K562 (cell line): ENCODE measurements around the gene EXT2. TPM values are rescaled to one million over a fixed set of nuclear protein-coding genes. Genes with fewer than 3 reads are reported as not detected.

Source experiments
- ATAC-seq: fragments of 200-7000 bp; cut with Tn5 transposase; 3 replicates; pipeline ENCODE4 v1.9.1; 2020; ENCODE audit warnings: moderate library complexity
- BruUV-seq: library from RNA; stranded (reverse); fragments of 400-500 nt; replicated peaks from 2 replicates; lab custom pipeline; 2021; lab: Mats Ljungman, UMichigan
- CTCF ChIA-PET: fragments of 300-600 bp; formaldehyde crosslinking; extraction: SDS; loops from one replicate; lab custom pipeline; 2021; ENCODE audit warnings: low intra/inter-chr PET ratio; lab: Yijun Ruan, JAX
- POLR2A ChIA-PET: fragments of 300-600, 350-650 bp; sonication (Branson Sonifier 250); formaldehyde crosslinking; extraction: SDS; loops from one replicate; lab custom pipeline; 2021; ENCODE audit warnings: antibody characterized with exemption, inconsistent platforms; lab: Yijun Ruan, JAX
- DNase-seq, 4 experiments: peaks; one replicate each; pipeline versions ENCODE4 v3.0.0 to v3.0.0-alpha.2; 2011 to 2018; ENCODE audit warnings: low spot score in 3 of 4, mixed read lengths in 3 of 4; ENCODE audit errors: extremely low read depth in 1 of 4
- FAIRE-seq: peaks from 2 replicates; lab custom pipeline; 2011; peaks lifted over from hg19 to GRCh38; lab: Jason Lieb, UNC
- H2AFZ ChIP-seq: 2 replicates; pipeline ENCODE4 v1.6.0; 2011; ENCODE audit warnings: low read depth, low read length, control low read depth, inconsistent platforms
- H3K27ac ChIP-seq: fragments of 200-600 bp; 3 replicates; pipeline ENCODE4 v1.8.0; 2011; ENCODE audit warnings: low read depth, mild to moderate bottlenecking, control low read depth, inconsistent platforms, low read length, moderate library complexity, mixed read lengths; ENCODE audit errors: extremely low read depth
- H3K27me3 ChIP-seq, 2 experiments: fragments of 300-600 bp in 1 of 2; 2 replicates in 1 of 2; 3 replicates in 1 of 2; pipeline versions ENCODE4 v1.6.0 to v1.8.0; 2011; ENCODE audit warnings: inconsistent platforms in 2 of 2, low read length in 2 of 2, mild to moderate bottlenecking in 1 of 2, mixed read lengths in 1 of 2, moderate library complexity in 1 of 2; ENCODE audit not compliant: control insufficient read depth in 2 of 2, insufficient read depth in 2 of 2
- H3K36me3 ChIP-seq: fragments of 300-600 bp; 3 replicates; pipeline ENCODE4 v1.8.0; 2011; ENCODE audit warnings: mild to moderate bottlenecking, low read length, inconsistent platforms; ENCODE audit not compliant: control insufficient read depth, insufficient read depth
- H3K4me1 ChIP-seq, 2 experiments: fragments of 200-600 bp in 1 of 2; replicated peaks in 1 of 2; 2 replicates in 1 of 2; 3 replicates in 1 of 2; pipeline versions ENCODE4 v1.5.1 to v1.8.0; 2011; ENCODE audit warnings: inconsistent platforms in 2 of 2, low read length in 2 of 2, mild to moderate bottlenecking in 1 of 2, mixed read lengths in 1 of 2, moderate library complexity in 1 of 2; ENCODE audit not compliant: control insufficient read depth in 2 of 2, insufficient read depth in 2 of 2
- H3K4me2 ChIP-seq: 2 replicates; pipeline ENCODE4 v1.6.1; 2011; ENCODE audit warnings: low read length, control low read depth, inconsistent platforms, mixed read lengths; ENCODE audit not compliant: insufficient read depth
- H3K4me3 ChIP-seq: fragments of 200-600 bp; sonication (generic), shearing (Covaris generic); 2 replicates; pipeline ENCODE4 v1.5.1; 2016; ENCODE audit warnings: control low read depth, inconsistent platforms
- H3K79me2 ChIP-seq: fragments of 200-600 bp; 3 replicates; pipeline ENCODE4 v1.8.0; 2011; ENCODE audit warnings: low read length, inconsistent platforms; ENCODE audit not compliant: control insufficient read depth, insufficient read depth
- H3K9ac ChIP-seq, 2 experiments: 2 replicates each; pipeline versions ENCODE4 v1.6.0 to v1.6.1; 2011; ENCODE audit warnings: low read depth in 2 of 2, low read length in 2 of 2, control low read depth in 1 of 2, inconsistent platforms in 1 of 2, mild to moderate bottlenecking in 1 of 2, mixed read lengths in 1 of 2; ENCODE audit not compliant: insufficient read depth in 1 of 2
- H3K9me1 ChIP-seq: one replicate; pipeline ENCODE4 v1.6.0; 2011; ENCODE audit warnings: inconsistent platforms, mild to moderate bottlenecking, low read length, moderate library complexity; ENCODE audit not compliant: control insufficient read depth, insufficient read depth
- H3K9me3 ChIP-seq: replicated peaks from 2 replicates; pipeline ENCODE4 v1.5.1; 2011; ENCODE audit warnings: low read depth, low read length, inconsistent platforms; ENCODE audit not compliant: control insufficient read depth, insufficient read depth
- H4K20me1 ChIP-seq: replicated peaks from 2 replicates; pipeline ENCODE4 v1.6.1; 2011; ENCODE audit warnings: low read length, inconsistent platforms, mixed read lengths; ENCODE audit not compliant: control insufficient read depth, insufficient read depth
- ETS2 ChIP-seq: IDR thresholded peaks from 2 replicates; pipeline ENCODE4 v1.6.1; 2016; ENCODE audit warnings: borderline replicate concordance, missing genetic modification characterization, mild to moderate bottlenecking, moderate library complexity, missing compliant biosample characterization; ENCODE audit not compliant: poor library complexity, severe bottlenecking
- EWSR1 ChIP-seq: fragments of 450-650 bp; IDR thresholded peaks from 2 replicates; pipeline ENCODE4 v1.6.1; 2018; ENCODE audit warnings: borderline replicate concordance, mild to moderate bottlenecking, low read depth, moderate library complexity; ENCODE audit not compliant: partially characterized antibody
- EZH2 ChIP-seq: IDR thresholded peaks from 2 replicates; pipeline ENCODE4 v1.6.1; 2012; ENCODE audit warnings: low read depth, mild to moderate bottlenecking, inconsistent platforms, low read length, borderline replicate concordance
- HSF4 ChIP-seq: fragments of 250-450 bp; sonication (Bioruptor Pico); IDR thresholded peaks from 2 replicates; pipeline ENCODE4 v2.1.2; 2022; ENCODE audit warnings: mild to moderate bottlenecking, moderate library complexity, borderline replicate concordance
- MTA1 ChIP-seq: fragments of 450-650 bp; IDR thresholded peaks from 2 replicates; pipeline ENCODE4 v1.6.1; 2017; ENCODE audit warnings: borderline replicate concordance
- TGIF2 ChIP-seq: sonication (generic); formaldehyde crosslinking; IDR thresholded peaks from 2 replicates; pipeline ENCODE4 v1.8.1; 2022; ENCODE audit warnings: mild to moderate bottlenecking, missing genetic modification reagents, moderate library complexity
- ZNF316 ChIP-seq: fragments of 450-650 bp; IDR thresholded peaks from 2 replicates; pipeline ENCODE4 v1.6.1; 2016
- ZNF436 ChIP-seq: fragments of 250-450, 450-650 bp; sonication (Bioruptor Pico); formaldehyde crosslinking; IDR thresholded peaks from 2 replicates; pipeline ENCODE4 v1.7.0; 2020; ENCODE audit warnings: mild to moderate bottlenecking
- WGBS: fragments of 100-300 bp; shearing (Covaris generic); methylation state at CpG from one replicate; pipeline ENCODE4 v1.1.6; 2016; ENCODE audit warnings: low coverage, mixed read lengths; ENCODE audit not compliant: insufficient coverage; ENCODE audit errors: missing lambda C conversion rate; 5-methylcytosine and 5-hydroxymethylcytosine counted together
- in situ Hi-C: fragments of 300-500 bp; cut with MboI; formaldehyde crosslinking; loops from 4 replicates; pipeline ENCODE4 v1.15.0; 2018; ENCODE audit warnings: inconsistent platforms, mixed read lengths
- intact Hi-C: fragments of 100-400 bp; cut with micrococcal nuclease; formaldehyde crosslinking; loops from 2 replicates; pipeline ENCODE4 v1.14.2; 2022
- polyA plus RNA-seq, 8 experiments: library from polyadenylated mRNA; depleted of rRNA in 4 of 8; stranded (reverse) in 5 of 8; unstranded in 3 of 8; fragments of >200 nt; fragmentation: Nextera tagmentation in 2 of 8; fragmentation: Illumina TruSeq in 1 of 8; extraction: Ambion mirVana in 2 of 8; extraction: Trizol in 1 of 8; gene quantifications; 2 replicates each; pipeline versions ENCODE4 v1.2.1 to v1.2.3, GENCODE V29; 2011 to 2014; ENCODE audit warnings: inconsistent platforms in 1 of 8, missing spikeins in 1 of 8
- total RNA-seq, 7 experiments: library from RNA; depleted of rRNA in 6 of 7; stranded (reverse); fragments of >200 nt in 6 of 7; fragmentation: Illumina TruSeq in 2 of 7; extraction: Trizol in 2 of 7; gene quantifications; 2 replicates each; pipeline versions ENCODE4 v1.2.1 to v1.2.3, GENCODE V29; 2011 to 2021; ENCODE audit warnings: low replicate concordance in 1 of 7

EXT2 gene
- total and polyA plus RNA-seq, 9 of the 15 experiments (the other 6 are each of a cell fraction or from before 2014, with no cell fraction given) = 7.5 to 52.1 (median 38.1) TPM

GRCh38 chr11:44145011-44145775 lies 49.7 kb downstream of the EXT2 start:
- ATAC-seq (no peak), DNase-seq (no peak), FAIRE-seq (peak; percentile 15)
- no peak overlapping the region for H3K9ac ChIP-seq
- no peaks in the 10 kb centered on the region for H4K20me1 ChIP-seq
- H3K27ac ChIP-seq = no peak overlapping the region
- H3K27me3 ChIP-seq = no peaks in the 10 kb centered on the region
- H3K9me3 ChIP-seq = no peaks in the 10 kb centered on the region
- H3K4me2 ChIP-seq = no peak overlapping the region
- TF ChIP-seq ETS2 (tag) = no peak
- TF ChIP-seq EWSR1 = no peak
- TF ChIP-seq ZNF316 = 0 out of 2 replicates have a peak, but pooled peaks have one; percentile 15
- no peak for TF ChIP-seq HSF4 (CRISPR knock-in tag)
- in situ Hi-C loops (no loop called here), intact Hi-C loops (no loop called here)
- CTCF ChIA-PET = no interaction called here
- H3K9me1 ChIP-seq = no peaks in the 10 kb centered on the region
- BruUV-seq = no TSS peak
- H3K4me1 ChIP-seq = peaks cover under 1 to 10% of the 10 kb centered on the region in 2 experiments; a peak in 4 of 5 replicates
- peaks cover 13% of the 10 kb centered on the region; the same call in 1 of the 3 replicates for H3K36me3 ChIP-seq
- H3K4me3 ChIP-seq = no peak overlapping the region
- no peak overlapping the region for H2AFZ ChIP-seq
- POLR2A ChIA-PET = interaction anchor here (0.8 kb wide), 1 partner anchor 22 kb away, joined by 3 read pairs; no protein-coding TSS in a partner anchor
- 78% methylated on average over 3 of the region's 3 CpGs for WGBS
- H3K79me2 ChIP-seq = no peaks in the 10 kb centered on the region

GRCh38 chr11:44146931-44147330 lies 51.5 kb downstream of the EXT2 start:
- no peak for TF ChIP-seq MTA1
- TF ChIP-seq TGIF2 (CRISPR knock-in tag) = no peak
- TF ChIP-seq ZNF436 (CRISPR knock-in tag) = no peak
- no peak for TF ChIP-seq EZH2
- ATAC-seq = no peak
- H3K79me2 ChIP-seq = no peaks in the 10 kb centered on the region
- no peak for FAIRE-seq
- 89% methylated on average over 2 of the region's 2 CpGs for WGBS
- no peak for DNase-seq
- no peak overlapping the region for H3K4me3 ChIP-seq
- H3K9ac ChIP-seq = no peak overlapping the region
- POLR2A ChIA-PET = no interaction called here
- CTCF ChIA-PET = no interaction called here
- no peaks in the 10 kb centered on the region for H3K9me1 ChIP-seq
- no peak overlapping the region for H3K4me2 ChIP-seq
- peaks cover 19% of the 10 kb centered on the region; the same call in 1 of the 3 replicates for H3K36me3 ChIP-seq
- H3K9me3 ChIP-seq = no peaks in the 10 kb centered on the region
- in situ Hi-C loops (no loop called here), intact Hi-C loops (no loop called here)
- H3K27me3 ChIP-seq = no peaks in the 10 kb centered on the region
- no peak overlapping the region for H3K27ac ChIP-seq
- BruUV-seq = no TSS peak
- peaks cover 0 to 10% of the 10 kb centered on the region in 2 experiments; a peak in 2 of 5 replicates for H3K4me1 ChIP-seq
- H2AFZ ChIP-seq = no peak overlapping the region
- no peaks in the 10 kb centered on the region for H4K20me1 ChIP-seq
